Lung (tissue), 12 donors: Measurements from ENCODE around the gene DUSP5. TPM values are rescaled to one million over a fixed set of nuclear protein-coding genes. Genes with fewer than 3 reads are reported as not detected.

ENCODE experiments used
- ATAC-seq: fragments of 200-7000 bp; cut with Tn5 transposase; one replicate; pipeline ENCODE4 v1.9.1; 2020; ENCODE audit warnings: moderate number of reproducible peaks; ENCODE audit not compliant: insufficient read depth, low FRiP score
- DNase-seq, 3 donors: peaks; one replicate each; pipeline ENCODE4 v3.0.0-alpha.2; 2013 to 2017
- H3K27ac ChIP-seq, 2 donors: one replicate each; pipeline ENCODE4 v1.5.1; 2013; ENCODE audit warnings: mild to moderate bottlenecking in 2 of 2, moderate library complexity in 2 of 2, control low read depth in 1 of 2, inconsistent platforms in 1 of 2, low read depth in 1 of 2, low read length in 1 of 2
- H3K27me3 ChIP-seq, 3 donors: one replicate each; pipeline ENCODE4 v1.5.1; 2013; ENCODE audit warnings: low read length in 2 of 3; ENCODE audit not compliant: control insufficient read depth in 3 of 3, insufficient read depth in 3 of 3
- H3K36me3 ChIP-seq, 4 donors: one replicate each; pipeline ENCODE4 v1.5.1; 2013; ENCODE audit warnings: low read length in 4 of 4, mild to moderate bottlenecking in 1 of 4, moderate library complexity in 1 of 4; ENCODE audit not compliant: control insufficient read depth in 4 of 4, insufficient read depth in 4 of 4
- H3K4me1 ChIP-seq, 5 donors: one replicate each; pipeline ENCODE4 v1.5.1; 2013; ENCODE audit warnings: low read length in 5 of 5, mild to moderate bottlenecking in 2 of 5, moderate library complexity in 1 of 5; ENCODE audit not compliant: control insufficient read depth in 5 of 5, insufficient read depth in 5 of 5
- H3K4me3 ChIP-seq: one replicate; pipeline ENCODE4 v1.5.1; 2013; ENCODE audit warnings: mild to moderate bottlenecking, control low read depth, moderate library complexity
- H3K9ac ChIP-seq, 2 donors: one replicate each; pipeline ENCODE4 v1.5.1; 2013; ENCODE audit warnings: low read length in 2 of 2, control low read depth in 1 of 2; ENCODE audit not compliant: insufficient read depth in 1 of 2
- H3K9me3 ChIP-seq, 4 donors: one replicate each; pipeline ENCODE4 v1.5.1; 2013; ENCODE audit warnings: low read length in 3 of 4, mild to moderate bottlenecking in 1 of 4, moderate library complexity in 1 of 4; ENCODE audit not compliant: control insufficient read depth in 4 of 4, insufficient read depth in 3 of 4
- WGBS, 2 donors: extraction: QIAGEN DNeasy Blood & Tissue Kit; methylation state at CpG; one replicate each; pipeline ENCODE4 v1.1.7; 2013; 5-methylcytosine and 5-hydroxymethylcytosine counted together
- polyA plus RNA-seq, 2 donors: library from polyadenylated mRNA; stranded (reverse); fragments of 200-250 nt; gene quantifications; one replicate each; pipeline ENCODE4 v1.2.1, GENCODE V29; 2013
- total RNA-seq, 2 donors: library from RNA; depleted of rRNA in 1 of 2; stranded (reverse); fragments of >200 nt in 1 of 2; gene quantifications; one replicate each; pipeline ENCODE4 v1.2.1, GENCODE V29; 2014 to 2021
- TF ChIP-seq, protein P1 (sequence below): IDR thresholded peaks from 2 replicates; pipeline ENCODE4 v1.5.1; 2012; ENCODE audit warnings: mild to moderate bottlenecking; ENCODE audit errors: control extremely low read depth, extremely low read depth
- donor health status: control.
- donor health status: control.
- donor health status: Bipolar disorder and iron deficiency.
- donor health status: healthy.
- donor health status: DM: yes; HTN: yes; CAD: no.

DUSP5 gene
- total and polyA plus RNA-seq, 4 donors = 10.3 to 16.4 (median 12.9) TPM

DNA sequence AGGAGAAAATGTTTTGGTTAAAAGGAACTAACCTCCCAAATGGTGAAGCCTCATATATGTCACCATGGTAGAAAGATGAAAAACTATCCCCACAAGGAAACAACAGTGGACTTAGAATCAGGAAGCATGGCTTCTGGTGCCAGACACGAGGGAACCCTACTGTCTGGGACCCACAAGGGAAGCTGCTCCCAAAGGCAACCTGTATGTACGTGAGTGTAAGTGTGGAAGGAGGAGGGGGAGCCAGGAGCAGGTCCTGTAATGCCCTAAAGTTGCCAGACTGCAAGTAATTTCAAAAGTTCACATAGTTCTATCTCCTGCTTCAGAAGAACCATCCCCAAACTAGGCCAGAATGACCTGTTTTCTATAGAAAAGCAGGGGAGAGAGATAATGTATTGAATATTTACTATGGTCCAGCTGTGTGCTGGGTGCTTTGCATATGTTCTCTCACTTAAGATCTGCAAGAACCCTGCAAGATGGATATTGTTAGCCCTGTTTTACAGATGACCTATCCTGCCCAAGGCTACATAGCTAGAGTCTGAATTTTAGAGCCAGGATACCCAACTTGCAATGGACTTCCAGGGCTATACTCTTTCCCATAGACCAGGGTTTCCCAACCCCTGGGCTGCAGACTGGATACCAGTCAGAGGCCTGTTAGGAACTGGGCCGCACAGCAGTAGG lies 19.2 kb downstream of the DUSP5 start:
- Histone ChIP-seq H3K4me1 (peaks cover 0 to 4% (median 0%) of the 10 kb centered on the region in 5 donors), H3K9me3 (no peaks in the 10 kb centered on the region), H3K36me3 (peaks cover 0 to 3% (median under 1%) of the 10 kb centered on the region in 4 donors), H3K4me3 (no peak overlapping the region), H3K9ac (no peak overlapping the region), H3K27me3 (no peaks in the 10 kb centered on the region), H3K27ac (no peak overlapping the region)
- TF ChIP-seq, protein P1, sequence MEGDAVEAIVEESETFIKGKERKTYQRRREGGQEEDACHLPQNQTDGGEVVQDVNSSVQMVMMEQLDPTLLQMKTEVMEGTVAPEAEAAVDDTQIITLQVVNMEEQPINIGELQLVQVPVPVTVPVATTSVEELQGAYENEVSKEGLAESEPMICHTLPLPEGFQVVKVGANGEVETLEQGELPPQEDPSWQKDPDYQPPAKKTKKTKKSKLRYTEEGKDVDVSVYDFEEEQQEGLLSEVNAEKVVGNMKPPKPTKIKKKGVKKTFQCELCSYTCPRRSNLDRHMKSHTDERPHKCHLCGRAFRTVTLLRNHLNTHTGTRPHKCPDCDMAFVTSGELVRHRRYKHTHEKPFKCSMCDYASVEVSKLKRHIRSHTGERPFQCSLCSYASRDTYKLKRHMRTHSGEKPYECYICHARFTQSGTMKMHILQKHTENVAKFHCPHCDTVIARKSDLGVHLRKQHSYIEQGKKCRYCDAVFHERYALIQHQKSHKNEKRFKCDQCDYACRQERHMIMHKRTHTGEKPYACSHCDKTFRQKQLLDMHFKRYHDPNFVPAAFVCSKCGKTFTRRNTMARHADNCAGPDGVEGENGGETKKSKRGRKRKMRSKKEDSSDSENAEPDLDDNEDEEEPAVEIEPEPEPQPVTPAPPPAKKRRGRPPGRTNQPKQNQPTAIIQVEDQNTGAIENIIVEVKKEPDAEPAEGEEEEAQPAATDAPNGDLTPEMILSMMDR = no peak
- DNase-seq = no peak
- 85 to 89% methylated on average over 3 of the region's 3 CpGs for WGBS, 2 donors
- ATAC-seq = no peak

DNA sequence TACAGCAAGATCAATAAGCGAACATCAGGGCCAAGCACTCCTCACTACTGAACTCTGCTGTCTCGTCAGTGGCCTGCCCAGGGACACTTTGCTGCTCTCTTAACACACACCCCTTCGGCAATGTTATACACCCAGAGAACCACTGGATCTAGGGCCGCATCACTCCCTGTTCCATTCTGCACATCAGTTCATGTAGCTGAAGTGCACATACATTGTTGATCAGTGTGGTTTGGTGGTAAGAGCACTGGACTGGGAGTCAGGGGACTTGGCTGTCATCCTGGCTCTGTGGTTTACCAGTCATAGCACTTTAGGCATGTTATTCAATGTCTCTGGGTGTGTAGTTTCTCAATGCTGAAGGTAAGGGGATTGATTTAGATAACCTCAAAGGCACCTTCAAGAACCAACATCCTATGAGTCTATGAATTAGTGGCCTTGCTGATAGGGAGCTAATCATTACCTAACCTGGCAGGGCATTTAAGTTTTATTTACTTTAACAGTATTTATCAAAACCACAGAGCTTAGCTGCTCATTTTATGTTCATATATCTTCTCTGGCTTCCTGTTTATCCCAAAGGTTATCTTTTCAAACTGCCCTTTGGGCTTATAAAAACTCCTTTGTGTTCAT lies 24.8 kb downstream of the DUSP5 start:
- TF ChIP-seq, protein P1 = no peak
- no peak overlapping the region for H3K27ac ChIP-seq
- H3K27me3 ChIP-seq = no peaks in the 10 kb centered on the region
- H3K4me3 ChIP-seq = no peak overlapping the region
- no peaks in the 10 kb centered on the region for H3K9me3 ChIP-seq
- H3K4me1 ChIP-seq = peaks cover 0 to 6% (median 0%) of the 10 kb centered on the region in 5 donors
- H3K9ac ChIP-seq = no peak overlapping the region
- H3K36me3 ChIP-seq = no peaks in the 10 kb centered on the region
- 93 to 96% methylated on average over 4 of the region's 4 CpGs for WGBS, 2 donors
- ATAC-seq = no peak
- no peak for DNase-seq

DNA sequence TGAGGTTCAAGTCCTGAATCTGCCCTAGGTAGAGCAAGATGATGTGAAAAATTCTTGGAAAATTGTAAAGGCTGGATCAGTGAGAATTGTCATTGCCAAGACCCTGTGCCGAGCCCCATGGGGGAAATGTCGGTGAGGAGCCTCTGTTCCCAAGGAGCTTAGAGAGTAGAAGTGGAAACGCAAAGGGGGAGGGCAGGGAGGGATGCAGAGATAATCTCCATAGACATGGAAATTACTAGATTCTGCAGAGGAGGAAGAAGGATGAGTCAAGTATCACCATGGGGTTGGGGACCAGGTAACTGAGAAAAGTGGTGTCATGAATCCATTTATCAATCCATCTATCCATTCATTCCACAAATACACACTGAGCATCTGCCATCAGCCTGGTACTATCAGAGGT lies 26.0 kb downstream of the DUSP5 start:
- H3K36me3 ChIP-seq = no peaks in the 10 kb centered on the region
- H3K27ac ChIP-seq = no peak overlapping the region
- ATAC-seq (no peak), DNase-seq (no peak)
- no peaks in the 10 kb centered on the region for H3K9me3 ChIP-seq
- WGBS, 2 donors = 91 to 93% methylated on average over 3 of the region's 3 CpGs
- no peak overlapping the region for H3K9ac ChIP-seq
- no peak overlapping the region for H3K4me3 ChIP-seq
- H3K27me3 ChIP-seq = no peaks in the 10 kb centered on the region
- TF ChIP-seq, protein P1 = no peak
- H3K4me1 ChIP-seq = peaks cover 0 to 6% (median 0%) of the 10 kb centered on the region in 5 donors
